BE2C (cell line): Measurements from ENCODE around the gene KLHDC7B.
"Not testable (repeated sequence)": the region's sequence is repeated elsewhere in the genome, so short reads cannot be mapped to it uniquely, and the experiment has no call there.

Experiments used
- DNase-seq: peaks from one replicate; pipeline ENCODE4 v3.0.0-alpha.2; 2020
- H3K27me3 ChIP-seq: fragments of 250-450 bp; sonication (Bioruptor Pico); 2 replicates; pipeline ENCODE4 v1.5.1; 2020; ENCODE audit warnings: mild to moderate bottlenecking
- H3K36me3 ChIP-seq: fragments of 250-450 bp; sonication (Bioruptor Pico); 2 replicates; pipeline ENCODE4 v1.5.1; 2020; ENCODE audit warnings: mild to moderate bottlenecking
- H3K4me1 ChIP-seq: fragments of 250-450 bp; sonication (Bioruptor Pico); 2 replicates; pipeline ENCODE4 v1.5.1; 2020
- H3K4me3 ChIP-seq: 2 replicates; pipeline ENCODE4 v1.5.1; 2011; ENCODE audit warnings: low read depth, low read length
- H3K9me3 ChIP-seq: fragments of 250-450 bp; sonication (Bioruptor Pico); 2 replicates; pipeline ENCODE4 v1.5.1; 2020
- TF ChIP-seq, protein P1 (sequence below): IDR thresholded peaks from 2 replicates; pipeline ENCODE4 v1.5.1; 2012; ENCODE audit warnings: mild to moderate bottlenecking, low read depth, low read length

Gene KLHDC7B

DNA sequence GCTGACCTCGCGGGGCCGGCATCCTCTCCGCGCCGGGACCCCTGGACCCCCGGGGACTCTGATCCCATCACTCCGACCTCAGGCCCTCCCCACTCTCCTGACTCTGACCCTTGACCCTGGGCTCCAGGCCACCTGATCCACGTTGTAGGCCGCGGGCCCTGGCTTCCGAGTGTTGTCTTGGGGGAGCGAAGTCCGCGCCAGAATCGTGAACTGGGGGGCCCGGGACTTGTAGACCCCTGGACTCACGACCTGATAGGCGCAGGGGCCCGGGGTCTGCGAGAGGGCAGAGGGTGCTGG is 15.2 kb upstream of the KLHDC7B start:
- Histone ChIP-seq H3K27me3 (peaks cover 47% of the 10 kb centered on the region), H3K36me3 (no peaks in the 10 kb centered on the region), H3K9me3 (peaks cover 5% of the 10 kb centered on the region; the same call in 1 of the 2 replicates), H3K4me3 (no peak overlapping the region), H3K4me1 (peaks cover 12% of the 10 kb centered on the region; the same call in 1 of the 2 replicates)
- no peak for DNase-seq
- TF ChIP-seq, protein P1, sequence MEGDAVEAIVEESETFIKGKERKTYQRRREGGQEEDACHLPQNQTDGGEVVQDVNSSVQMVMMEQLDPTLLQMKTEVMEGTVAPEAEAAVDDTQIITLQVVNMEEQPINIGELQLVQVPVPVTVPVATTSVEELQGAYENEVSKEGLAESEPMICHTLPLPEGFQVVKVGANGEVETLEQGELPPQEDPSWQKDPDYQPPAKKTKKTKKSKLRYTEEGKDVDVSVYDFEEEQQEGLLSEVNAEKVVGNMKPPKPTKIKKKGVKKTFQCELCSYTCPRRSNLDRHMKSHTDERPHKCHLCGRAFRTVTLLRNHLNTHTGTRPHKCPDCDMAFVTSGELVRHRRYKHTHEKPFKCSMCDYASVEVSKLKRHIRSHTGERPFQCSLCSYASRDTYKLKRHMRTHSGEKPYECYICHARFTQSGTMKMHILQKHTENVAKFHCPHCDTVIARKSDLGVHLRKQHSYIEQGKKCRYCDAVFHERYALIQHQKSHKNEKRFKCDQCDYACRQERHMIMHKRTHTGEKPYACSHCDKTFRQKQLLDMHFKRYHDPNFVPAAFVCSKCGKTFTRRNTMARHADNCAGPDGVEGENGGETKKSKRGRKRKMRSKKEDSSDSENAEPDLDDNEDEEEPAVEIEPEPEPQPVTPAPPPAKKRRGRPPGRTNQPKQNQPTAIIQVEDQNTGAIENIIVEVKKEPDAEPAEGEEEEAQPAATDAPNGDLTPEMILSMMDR: no peak

DNA sequence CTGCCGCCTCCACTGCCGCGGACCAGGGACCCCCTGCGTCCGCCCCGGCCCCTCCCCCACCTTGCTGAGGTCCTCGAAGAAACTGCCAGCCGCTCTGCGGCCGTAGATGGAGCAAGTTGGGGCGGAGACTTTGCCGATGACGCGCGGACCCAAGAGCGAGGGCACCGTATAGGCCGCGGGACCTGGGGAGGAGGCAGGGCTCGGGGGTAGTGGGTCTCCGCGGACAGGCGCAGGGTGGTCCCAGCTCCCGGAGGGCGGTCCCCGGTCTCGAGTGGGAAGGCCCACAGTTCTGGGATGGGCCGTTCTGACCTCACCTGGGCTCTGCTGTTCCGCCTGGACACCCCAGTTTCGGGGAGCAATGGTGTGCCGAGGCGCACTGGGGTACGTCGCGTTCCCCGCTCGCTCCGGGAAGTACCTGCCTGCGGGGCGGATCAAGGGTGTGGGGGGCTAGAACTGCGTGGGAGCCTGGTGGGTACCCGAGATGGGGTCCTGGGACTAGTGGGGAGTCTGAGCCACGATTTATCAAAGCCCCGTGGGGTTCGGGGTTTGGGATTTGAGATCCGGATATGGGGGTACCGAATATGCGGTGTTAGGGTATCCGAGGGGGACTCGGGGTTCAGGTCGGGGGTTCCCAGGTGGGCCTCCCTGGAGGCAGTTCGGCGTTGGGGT is 14.7 kb upstream of the KLHDC7B start:
- Histone ChIP-seq H3K4me1 (peaks cover 12% of the 10 kb centered on the region; the same call in 1 of the 2 replicates), H3K9me3 (peaks cover 5% of the 10 kb centered on the region; the same call in 1 of the 2 replicates), H3K27me3 (peaks cover 47% of the 10 kb centered on the region), H3K4me3 (no peak overlapping the region), H3K36me3 (no peaks in the 10 kb centered on the region)
- TF ChIP-seq, protein P1: no peak
- no peak for DNase-seq

DNA sequence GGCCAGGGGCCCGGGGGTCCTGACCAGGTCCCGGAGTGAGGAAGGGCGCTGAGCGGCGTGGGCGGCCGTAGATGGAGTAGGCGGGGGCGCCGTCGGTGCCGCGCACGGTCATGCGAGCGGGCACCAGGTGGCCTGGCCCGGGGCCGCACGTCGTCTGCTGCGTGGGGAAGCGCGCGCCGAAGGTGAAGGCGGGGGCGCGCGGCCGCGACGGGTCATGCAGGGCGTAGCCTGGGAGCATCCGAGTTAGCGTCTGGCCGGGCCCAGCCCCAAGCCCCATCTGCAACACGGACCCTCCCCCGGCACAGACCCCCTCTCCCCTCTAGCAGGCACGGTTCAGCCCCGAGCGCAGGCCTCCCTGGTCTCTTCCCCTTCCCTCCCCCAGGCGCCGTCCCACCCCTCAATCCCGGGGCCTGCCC is 14.1 kb upstream of the KLHDC7B start:
- Histone ChIP-seq H3K9me3 (peaks cover 5% of the 10 kb centered on the region; the same call in 1 of the 2 replicates), H3K4me1 (peaks cover 12% of the 10 kb centered on the region; the same call in 1 of the 2 replicates), H3K27me3 (peaks cover 47% of the 10 kb centered on the region), H3K36me3 (no peaks in the 10 kb centered on the region), H3K4me3 (no peak overlapping the region)
- DNase-seq: no peak
- TF ChIP-seq, protein P1: no peak

DNA sequence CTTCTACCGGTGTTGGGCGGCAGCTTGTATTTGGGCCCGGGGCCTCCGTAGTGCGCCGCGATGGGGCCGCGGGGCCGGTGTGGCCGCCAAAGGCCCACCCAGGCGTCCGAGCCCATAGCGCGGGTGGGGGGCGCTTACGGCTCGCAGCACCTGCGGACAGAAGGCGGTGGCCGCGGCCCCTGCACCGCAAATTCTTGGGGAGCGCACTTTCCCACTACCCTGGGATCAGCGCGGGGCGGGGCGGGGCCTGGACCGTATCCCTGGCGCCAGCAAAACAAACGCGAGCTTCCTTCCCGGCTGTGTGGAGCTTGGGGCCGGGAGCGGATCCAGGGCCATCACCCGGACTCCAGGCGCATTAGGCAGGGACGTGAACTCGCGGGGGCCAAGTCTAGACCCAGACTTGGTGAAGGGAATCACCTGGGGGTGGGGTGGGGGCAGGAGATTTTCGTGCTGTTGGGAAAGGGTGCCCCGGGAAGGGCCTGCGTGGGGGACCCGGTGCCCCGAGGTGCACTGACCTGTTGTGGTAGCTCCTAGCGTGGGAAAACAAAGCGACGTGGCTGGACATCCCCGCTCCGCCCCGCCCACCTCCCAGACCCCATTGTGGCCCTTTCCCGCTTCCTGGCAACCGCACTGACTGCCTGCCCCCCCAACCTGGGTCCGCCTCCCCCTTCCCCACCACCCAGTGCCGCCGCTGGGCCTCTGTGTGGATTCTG is 13.6 kb upstream of the KLHDC7B start:
- Histone ChIP-seq H3K9me3 (peaks cover 5% of the 10 kb centered on the region; the same call in 1 of the 2 replicates), H3K27me3 (peaks cover 47% of the 10 kb centered on the region), H3K4me1 (peaks cover 6% of the 10 kb centered on the region; the same call in 1 of the 2 replicates), H3K36me3 (no peaks in the 10 kb centered on the region), H3K4me3 (peak overlapping the region; percentile 6; the same call in 1 of the 2 replicates)
- DNase-seq: no peak
- TF ChIP-seq, protein P1: no peak

DNA sequence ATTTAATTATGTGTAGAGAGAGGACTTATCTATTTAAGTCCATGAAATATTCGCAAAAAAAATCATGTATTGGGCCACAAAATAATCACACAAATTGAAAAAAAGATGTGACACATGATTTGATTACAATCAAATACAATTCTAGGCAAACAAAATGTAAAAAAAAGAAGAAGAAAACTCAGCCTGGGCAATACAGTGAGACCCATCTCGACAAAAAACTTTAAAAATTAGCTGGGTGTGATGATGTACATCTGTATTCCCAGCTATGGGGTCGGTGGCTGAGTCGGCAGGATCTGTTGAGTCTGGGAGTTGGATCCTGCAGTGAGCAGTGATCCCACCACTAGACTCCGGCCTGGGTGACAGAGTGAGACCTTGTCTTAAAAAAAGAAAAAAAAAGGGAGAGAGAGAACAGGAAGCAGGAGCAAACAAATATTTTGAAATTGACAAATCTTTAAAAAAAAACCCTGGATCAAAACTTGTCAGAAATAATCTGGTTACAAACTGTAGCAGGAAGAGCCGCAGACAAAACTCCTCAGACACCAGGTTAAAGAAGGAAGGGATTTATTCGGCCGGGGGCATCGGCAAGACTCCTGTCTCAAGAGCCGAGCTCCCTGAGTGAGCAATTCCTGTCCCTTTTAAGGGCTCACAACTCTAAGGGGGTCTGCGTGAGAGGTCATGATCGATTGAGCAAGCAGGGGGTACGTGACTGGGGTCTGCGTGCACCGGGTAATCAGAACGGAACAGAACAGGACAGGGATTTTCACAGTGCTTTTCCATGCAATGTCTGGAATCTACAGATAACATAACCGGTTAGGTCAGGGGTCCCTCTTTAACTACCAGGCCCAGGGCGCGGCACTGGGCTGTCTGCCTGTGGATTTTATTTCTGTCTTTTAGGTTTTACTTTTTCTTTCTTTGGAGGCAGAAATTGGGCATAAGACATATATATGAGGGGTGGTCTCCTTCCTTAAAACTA is 12.6 kb upstream of the KLHDC7B start:
- Histone ChIP-seq H3K36me3 (no peaks in the 10 kb centered on the region), H3K4me3 (no peak overlapping the region), H3K9me3 (peaks cover 5% of the 10 kb centered on the region; the same call in 1 of the 2 replicates), H3K27me3 (peaks cover 47% of the 10 kb centered on the region), H3K4me1 (peaks cover 4% of the 10 kb centered on the region; the same call in 1 of the 2 replicates)
- TF ChIP-seq, protein P1: no peak
- DNase-seq: no peak

DNA sequence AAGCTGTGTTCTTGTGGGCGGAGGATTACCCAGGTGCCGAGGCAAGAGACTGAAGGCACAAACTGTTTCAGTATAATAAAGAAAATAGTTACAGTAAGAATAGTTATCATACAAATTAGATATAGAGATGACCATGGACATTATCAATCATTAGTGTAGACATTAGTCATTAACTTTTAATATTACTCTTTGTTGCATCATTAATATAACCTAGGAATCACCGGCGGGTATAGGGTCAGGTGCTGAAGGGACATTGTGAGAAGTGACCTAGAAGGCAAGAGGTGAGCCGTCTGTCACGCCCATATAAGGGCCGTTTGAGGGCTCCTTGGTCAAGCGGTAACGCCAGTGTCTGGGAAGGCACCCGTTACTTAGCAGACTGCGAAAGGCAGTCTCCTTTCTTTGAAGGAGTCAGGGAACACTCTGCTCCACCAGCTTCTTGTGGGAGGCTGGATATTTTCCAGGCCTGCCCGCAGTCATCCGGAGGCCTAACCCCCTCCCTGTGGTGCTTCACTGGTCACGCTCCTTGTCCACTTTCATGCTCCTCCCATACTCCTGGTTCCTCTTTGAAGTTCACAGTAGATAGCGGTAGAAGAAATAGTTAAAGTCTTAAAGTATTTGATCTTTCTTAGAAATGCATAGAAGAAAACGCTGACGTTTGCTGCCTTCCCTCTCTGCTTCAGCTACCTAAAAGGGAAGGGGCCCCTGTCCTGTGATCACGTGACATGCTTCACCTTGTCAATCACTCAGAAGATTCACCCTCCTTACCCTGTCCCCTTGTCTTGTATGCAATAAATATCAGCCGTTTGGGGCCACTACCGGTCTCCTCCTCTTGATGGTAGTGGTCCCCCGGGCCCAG is 11.6 kb upstream of the KLHDC7B start:
- peaks cover 47% of the 10 kb centered on the region for H3K27me3 ChIP-seq
- not testable (repeated sequence) for H3K9me3 ChIP-seq, H3K4me3 ChIP-seq, H3K4me1 ChIP-seq, H3K36me3 ChIP-seq, DNase-seq
